Cardiac septum (tissue), 1 donor: Measurements from ENCODE around the gene ZSCAN23. TPM values are rescaled to one million over a fixed set of nuclear protein-coding genes. Genes with fewer than 3 reads are reported as not detected.

Experiments
- DNase-seq: peaks from one replicate; pipeline ENCODE4 v3.0.0-alpha.2; 2020; ENCODE audit warnings: low spot score
- intact Hi-C: fragments of 100-400 bp; cut with DNase I; formaldehyde crosslinking; loops from one replicate; pipeline ENCODE4 v1.14.0; 2022
- total RNA-seq: library from RNA; stranded (reverse); fragmentation: NEBNext Ultra II Directional; extraction: Animal tissue kit (Norgen Biotek cat#: 25700); gene quantifications from one replicate; pipeline ENCODE4 v1.2.1, GENCODE V29; 2021
- donor health status: DM: no; HTN: no; CAD: no.

ZSCAN23 gene
- total RNA-seq, 1 donor from 2014 or later: 1.6 TPM

GRCh38 chr6:28393912-28394662 is 49.2 kb downstream of the ZSCAN23 start:
- DNase-seq: no peak
- intact Hi-C loops: no loop called here

DNA sequence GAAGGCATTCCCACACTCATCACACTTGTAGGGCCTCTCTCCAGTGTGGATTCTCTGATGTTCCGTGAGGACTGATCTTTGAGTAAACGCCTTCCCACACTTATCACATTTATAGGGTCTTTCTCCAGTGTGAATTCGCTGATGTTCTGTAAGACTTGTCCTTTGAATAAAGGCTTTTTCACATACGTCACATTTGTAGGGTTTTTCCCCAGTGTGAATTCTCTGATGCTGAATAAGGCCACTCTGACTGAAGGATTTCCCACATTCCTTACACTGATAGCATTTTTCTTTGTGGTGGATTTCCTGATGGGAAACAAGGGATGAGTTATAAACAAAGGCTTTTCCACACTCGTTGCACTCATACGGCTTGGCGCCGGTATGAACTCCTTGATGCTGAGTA is 52.6 kb downstream of the ZSCAN23 start:
- DNase-seq: no peak
- intact Hi-C loops: no loop called here

- intact Hi-C loops: no loop called here
- no peak for DNase-seq
These were observed 59.2 kb downstream of the ZSCAN23 start for GRCh38 chr6:28384143-28384533.

- DNase-seq: peak; percentile 92
- intact Hi-C loops: no loop called here
These were observed 59.8 kb downstream of the ZSCAN23 start for GRCh38 chr6:28383235-28384142.

Other genes with a start within 250 kb of the ZSCAN23 start
- gene ZSCAN9, start 218.2 kb downstream of the ZSCAN23 start, total RNA-seq: 8.4 TPM
- 2.4 TPM for gene ZKSCAN4, start 191.2 kb downstream of the ZSCAN23 start, total RNA-seq
- gene NKAPL, start 184.2 kb downstream of the ZSCAN23 start, total RNA-seq: 6.6 TPM
- gene ZSCAN26, start 176.3 kb downstream of the ZSCAN23 start, total RNA-seq: 13.4 TPM
- gene PGBD1, start 161.9 kb downstream of the ZSCAN23 start, total RNA-seq: 3.8 TPM
- gene ZSCAN31, start 107.3 kb downstream of the ZSCAN23 start, total RNA-seq: 7.1 TPM
- gene ZKSCAN3, start 93.5 kb downstream of the ZSCAN23 start, total RNA-seq: 5.3 TPM
- gene ZSCAN12, start 43.7 kb downstream of the ZSCAN23 start, total RNA-seq: 3.1 TPM
- gene GPX6, start 72.3 kb upstream of the ZSCAN23 start, total RNA-seq: not detected
- not detected for gene GPX5, start 82.4 kb upstream of the ZSCAN23 start, total RNA-seq